Osteoblast (primary cell): Measurements from ENCODE around the gene SMC1B. TPM values are rescaled to one million over a fixed set of nuclear protein-coding genes. Genes with fewer than 3 reads are reported as not detected.

Experiments used
- DNase-seq: peaks from one replicate; pipeline ENCODE4 v3.0.0; 2011; ENCODE audit warnings: low spot score, mixed read lengths; ENCODE audit not compliant: insufficient read length; ENCODE audit errors: missing footprints
- H2AFZ ChIP-seq: 2 replicates; pipeline ENCODE4 v1.6.0; 2011; ENCODE audit warnings: mild to moderate bottlenecking, low read length
- H3K27ac ChIP-seq: 2 replicates; pipeline ENCODE4 v1.5.1; 2011; ENCODE audit warnings: mild to moderate bottlenecking, low read depth, low read length, moderate library complexity
- H3K27me3 ChIP-seq: 2 replicates; pipeline ENCODE4 v1.6.0; 2012; ENCODE audit warnings: mild to moderate bottlenecking, control low read depth, inconsistent platforms, low read length, moderate library complexity; ENCODE audit not compliant: insufficient read depth
- H3K36me3 ChIP-seq: 2 replicates; pipeline ENCODE4 v1.5.1; 2011; ENCODE audit warnings: mild to moderate bottlenecking, low read length, control low read depth, moderate library complexity; ENCODE audit not compliant: insufficient read depth
- H3K4me1 ChIP-seq: 2 replicates; pipeline ENCODE4 v1.5.1; 2011; ENCODE audit warnings: mild to moderate bottlenecking, low read length, control low read depth, moderate library complexity; ENCODE audit not compliant: insufficient read depth
- H3K4me2 ChIP-seq: 2 replicates; pipeline ENCODE4 v1.6.0; 2011; ENCODE audit warnings: mild to moderate bottlenecking, low read length; ENCODE audit not compliant: insufficient read depth
- H3K4me3 ChIP-seq: fragments of 200-600 bp; sonication (generic); 3 replicates; pipeline ENCODE4 v1.5.1; 2012; ENCODE audit warnings: mild to moderate bottlenecking, low read length, inconsistent platforms; ENCODE audit not compliant: insufficient read depth
- H3K79me2 ChIP-seq: 2 replicates; pipeline ENCODE4 v1.6.0; 2012; ENCODE audit warnings: mild to moderate bottlenecking, low read length, control low read depth, inconsistent platforms; ENCODE audit not compliant: insufficient read depth
- H3K9me3 ChIP-seq: 2 replicates; pipeline ENCODE4 v1.5.1; 2011; ENCODE audit warnings: low read depth, low read length, control low read depth
- H4K20me1 ChIP-seq: 2 replicates; pipeline ENCODE4 v1.6.0; 2012; ENCODE audit warnings: mild to moderate bottlenecking, low read length, control low read depth; ENCODE audit not compliant: insufficient read depth
- CTCF ChIP-seq: IDR thresholded peaks from 2 replicates; pipeline ENCODE4 v1.5.1; 2011; ENCODE audit warnings: mild to moderate bottlenecking, low read depth, low read length, moderate library complexity; ENCODE audit errors: extremely low read depth
- total RNA-seq: library from RNA; depleted of rRNA; stranded (reverse); fragments of >200 nt; gene quantifications from 2 replicates; pipeline ENCODE4 v1.2.3, GENCODE V29; 2012

The SMC1B gene
- total RNA-seq, 1 donor = not detected

GRCh38 chr22:45428391-45429385 is 15.3 kb upstream of the SMC1B start:
- H3K4me2 ChIP-seq = no peak overlapping the region
- no peaks in the 10 kb centered on the region for H3K79me2 ChIP-seq
- DNase-seq = no peak
- peaks cover 4% of the 10 kb centered on the region for H3K9me3 ChIP-seq
- no peak for TF ChIP-seq CTCF
- H3K36me3 ChIP-seq = no peaks in the 10 kb centered on the region
- H3K4me1 ChIP-seq = no peaks in the 10 kb centered on the region
- H3K27me3 ChIP-seq = no peaks in the 10 kb centered on the region
- H3K27ac ChIP-seq = no peak overlapping the region
- H3K4me3 ChIP-seq = no peak overlapping the region
- no peak overlapping the region for H2AFZ ChIP-seq
- no peaks in the 10 kb centered on the region for H4K20me1 ChIP-seq

- no peaks in the 10 kb centered on the region for H3K27me3 ChIP-seq
- no peak overlapping the region for H3K27ac ChIP-seq
- H3K4me3 ChIP-seq = no peak overlapping the region
- no peaks in the 10 kb centered on the region for H3K36me3 ChIP-seq
- peaks cover 4% of the 10 kb centered on the region for H3K9me3 ChIP-seq
- no peak overlapping the region for H3K4me2 ChIP-seq
- no peak for TF ChIP-seq CTCF
- no peak for DNase-seq
- H3K79me2 ChIP-seq = no peaks in the 10 kb centered on the region
- no peaks in the 10 kb centered on the region for H4K20me1 ChIP-seq
- no peaks in the 10 kb centered on the region for H3K4me1 ChIP-seq
- no peak overlapping the region for H2AFZ ChIP-seq
Observed at GRCh38 chr22:45427114-45427513, 13.7 kb upstream of the SMC1B start.

GRCh38 chr22:45426387-45426786 is 13.0 kb upstream of the SMC1B start:
- no peaks in the 10 kb centered on the region for H4K20me1 ChIP-seq
- no peaks in the 10 kb centered on the region for H3K27me3 ChIP-seq
- H3K4me1 ChIP-seq = no peaks in the 10 kb centered on the region
- TF ChIP-seq CTCF = no peak
- H3K4me2 ChIP-seq = no peak overlapping the region
- H3K36me3 ChIP-seq = no peaks in the 10 kb centered on the region
- no peak overlapping the region for H2AFZ ChIP-seq
- H3K27ac ChIP-seq = no peak overlapping the region
- no peak overlapping the region for H3K4me3 ChIP-seq
- H3K79me2 ChIP-seq = no peaks in the 10 kb centered on the region
- H3K9me3 ChIP-seq = peaks cover 4% of the 10 kb centered on the region
- no peak for DNase-seq

GRCh38 chr22:45425531-45426265 is 12.3 kb upstream of the SMC1B start:
- Histone ChIP-seq H3K9me3 (peaks cover 4% of the 10 kb centered on the region), H3K27me3 (no peaks in the 10 kb centered on the region), H4K20me1 (no peaks in the 10 kb centered on the region), H3K27ac (no peak overlapping the region), H3K79me2 (no peaks in the 10 kb centered on the region), H3K36me3 (no peaks in the 10 kb centered on the region), H2AFZ (no peak overlapping the region), H3K4me2 (no peak overlapping the region), H3K4me1 (no peaks in the 10 kb centered on the region), H3K4me3 (no peak overlapping the region)
- no peak for TF ChIP-seq CTCF
- no peak for DNase-seq
